Right ventricle myocardium inferior (tissue), 1 donor: ENCODE data around the gene ARRDC5. TPM values are rescaled to one million over a fixed set of nuclear protein-coding genes. Genes with fewer than 3 reads are reported as not detected.
"Not testable (repeated sequence)": the region's sequence is repeated elsewhere in the genome, so short reads cannot be mapped to it uniquely, and the experiment has no call there.

Source experiments
- ATAC-seq: fragments of 200-7000 bp; cut with Tn5 transposase; one replicate; pipeline ENCODE4 v1.9.1; 2020; ENCODE audit warnings: mild to moderate bottlenecking, moderate library complexity
- DNase-seq: peaks from one replicate; pipeline ENCODE4 v3.0.0; 2021; ENCODE audit errors: missing footprints
- intact Hi-C: fragments of 100-400 bp; cut with DNase I; formaldehyde crosslinking; loops from one replicate; pipeline ENCODE4 v1.11.0; 2022
- microRNA-seq: library from miRNA; unstranded; fragments of <30 nt; microRNA quantifications from one replicate; pipeline ENCODE4 v1.2.0, GENCODE V29; 2020
- total RNA-seq: library from RNA; stranded (reverse); fragmentation: NEBNext Ultra II Directional; extraction: Animal tissue kit (Norgen Biotek cat#: 25700); gene quantifications from one replicate; pipeline ENCODE4 v1.2.1, GENCODE V29; 2021
- donor health status: DM: no; HTN: yes; CAD: no; lungs with severe emphysema.

ARRDC5 gene
- total RNA-seq, 1 donor from 2014 or later: not detected

GRCh38 chr19:4847190-4847973 lies 55.3 kb downstream of the ARRDC5 start:
- intact Hi-C loops: no loop called here
- no peak for DNase-seq
- ATAC-seq: no peak

- not testable (repeated sequence) for ATAC-seq, DNase-seq
Measured at GRCh38 chr19:4845975-4846374, 56.7 kb downstream of the ARRDC5 start.

GRCh38 chr19:4844348-4845179 lies 58.1 kb downstream of the ARRDC5 start:
- DNase-seq: peak; percentile 75
- peak; percentile 75 for ATAC-seq
- intact Hi-C loops: no loop called here

More at GRCh38 chr19:4845975-4846374, 56.7 kb downstream of the ARRDC5 start:
- intact Hi-C loops: not testable (repeated sequence)

GRCh38 chr19:4843647-4843965 lies 59.1 kb downstream of the ARRDC5 start:
- intact Hi-C loops: no loop called here
- no peak for DNase-seq
- ATAC-seq: no peak

Small RNA genes lying within 50 kb of the gene (microRNA-seq; reads per million reads assigned to microRNA genes)
- gene MIR4747: not detected

Other genes with a start within 250 kb of the ARRDC5 start
- gene MYDGF, start 232.6 kb downstream of the ARRDC5 start, total RNA-seq: 29.8 TPM
- 52.7 TPM for gene DPP9, start 179.1 kb downstream of the ARRDC5 start, total RNA-seq
- 47.0 TPM for gene FEM1A, start 111.2 kb downstream of the ARRDC5 start, total RNA-seq
- gene TICAM1, start 71.2 kb downstream of the ARRDC5 start, total RNA-seq: 7.3 TPM
- gene PLIN3, start 35.2 kb downstream of the ARRDC5 start, total RNA-seq: 34.0 TPM
- gene UHRF1, start 6.6 kb upstream of the ARRDC5 start, total RNA-seq: 2.3 TPM
- gene KDM4B, start 66.2 kb upstream of the ARRDC5 start, total RNA-seq: 38.6 TPM